HK-2 (cell line): ENCODE results near the gene OR52E6.

ENCODE experiments used
- DNase-seq: peaks from one replicate; pipeline ENCODE4 v3.0.0-alpha.2; 2018; ENCODE audit not compliant: unreplicated experiment

OR52E6 gene

GRCh38 chr11:5803982-5804381, 37.7 kb downstream of the OR52E6 start:
- DNase-seq = no peak

GRCh38 chr11:5796541-5796940, 45.2 kb downstream of the OR52E6 start:
- DNase-seq = no peak

GRCh38 chr11:5791165-5791564, 50.5 kb downstream of the OR52E6 start, which contains the start of gene OR52N1:
TSS of gene OR52N1 (minus strand) at chr11:5791265. CDS start at chr11:5788816, 2,449 bp downstream.
- DNase-seq = no peak
